A549 treated with CpdA at 1 μM for 4 hours (cell line): Measurements from ENCODE around the gene SPOCK3. TPM values are rescaled to one million over a fixed set of nuclear protein-coding genes. Genes with fewer than 3 reads are reported as not detected.

ENCODE experiments used
- total RNA-seq: library from RNA; stranded (reverse); fragments of 200-300 nt; extraction: Qiagen RNA extraction; gene quantifications from 5 replicates; pipeline ENCODE4 v1.2.3, GENCODE V29; 2022; ENCODE audit warnings: low read depth

The SPOCK3 gene
- 0.10 to 0.29 TPM (median 0.20 TPM) in 5 replicates for total RNA-seq

DNA sequence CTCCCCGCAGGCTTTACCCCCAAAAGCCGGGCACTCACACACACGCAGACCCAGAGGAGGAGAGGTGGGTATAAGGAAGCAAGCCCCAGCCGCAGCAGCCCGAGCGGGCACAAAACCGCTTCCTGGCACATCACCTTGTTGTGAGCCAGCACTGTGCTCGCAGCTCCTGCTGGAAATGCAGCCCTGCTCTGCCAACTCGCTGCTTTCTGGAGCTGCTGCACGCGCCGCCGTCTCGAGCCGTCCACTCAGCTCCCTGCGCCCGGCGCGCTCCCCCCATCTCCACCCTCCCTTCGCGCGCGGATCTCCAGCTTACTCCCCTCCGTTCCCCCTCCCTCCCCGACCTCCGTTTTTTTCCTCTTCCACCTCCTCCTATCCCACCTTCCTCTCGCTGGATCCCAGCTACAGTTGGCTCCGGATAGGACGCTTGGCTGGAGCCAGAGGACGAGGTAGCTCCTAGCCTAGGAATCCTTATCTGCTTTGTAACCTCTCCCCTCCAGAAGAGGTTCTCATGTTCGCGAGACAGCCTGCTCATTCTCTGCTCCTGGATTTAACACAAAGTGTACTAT, at the start of gene SPOCK3:
TSS of gene SPOCK3 (minus strand) at position 179 of the 566 bp plus-strand sequence.

